Measurements from ENCODE around the gene PER3. TPM values are rescaled to one million over a fixed set of nuclear protein-coding genes. Genes with fewer than 3 reads are reported as not detected.

Gene PER3
- total and polyA plus RNA-seq, 2 donors (not counting 1 experiment from before 2014, with no cell fraction given) = 2.4 to 5.8 TPM

DNA sequence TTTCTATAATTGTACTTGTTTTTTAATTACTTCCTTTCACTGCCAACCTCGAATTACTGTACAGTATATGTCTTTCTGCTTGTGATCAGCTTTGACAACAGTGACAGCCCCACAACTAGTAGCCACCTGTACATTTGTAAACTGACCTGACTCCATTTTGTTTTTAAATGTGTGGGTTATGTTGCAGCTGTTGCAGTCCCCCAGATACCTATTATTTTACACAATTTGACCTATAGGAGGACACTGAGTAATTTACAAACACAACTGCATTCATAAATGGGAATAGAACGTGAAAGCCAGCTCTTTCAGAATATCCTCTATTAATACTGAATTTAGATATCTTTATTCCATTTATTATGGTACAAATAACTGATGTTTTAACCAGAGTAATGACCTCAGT is 15.5 kb upstream of the PER3 start:
- Histone ChIP-seq H3K79me2 (ENCODE audit: control insufficient read depth, insufficient read depth, low read length) (peaks cover 17% of the 10 kb centered on the region), H3K36me3 (replicated peaks in 1 of 2; ENCODE audit: control extremely low read depth in 1 of 2, control insufficient read depth in 1 of 2, extremely low read depth in 1 of 2, insufficient read depth in 2 of 2, low read length in 1 of 2) (peaks cover 0 to under 1% of the 10 kb centered on the region in 2 experiments), H3K27ac (ENCODE audit: low read length in 2 of 2) (no peak overlapping the region), H3K4me1 (ENCODE audit: control insufficient read depth in 2 of 2, insufficient read depth in 2 of 2, low read length in 2 of 2) (peaks cover 12 to 15% of the 10 kb centered on the region in 2 donors), H3K4me3 (ENCODE audit: control extremely low read depth in 1 of 5, extremely low read depth in 1 of 5, insufficient read depth in 1 of 5, low read depth in 2 of 5, low read length in 4 of 5) (no peak overlapping the region), H3K27me3 (replicated peaks in 1 of 4; ENCODE audit: control extremely low read depth in 1 of 4, control insufficient read depth in 3 of 4, insufficient read depth in 4 of 4, low read length in 3 of 4) (no peaks in the 10 kb centered on the region), H3K9ac (ENCODE audit: low read length) (no peak overlapping the region), H3K4me2 (replicated peaks; ENCODE audit: low read depth, low read length, poor library complexity, severe bottlenecking) (no peak overlapping the region), H3K9me3 (ENCODE audit: control extremely low read depth in 1 of 3, control insufficient read depth in 2 of 3, insufficient read depth in 1 of 3, low read length in 2 of 3) (no peaks in the 10 kb centered on the region), H4K20me1 (ENCODE audit: control insufficient read depth, insufficient read depth, low read length, poor library complexity, severe bottlenecking) (peaks cover 7% of the 10 kb centered on the region), H2AFZ (ENCODE audit: insufficient read depth, low read depth, low read length, poor library complexity, severe bottlenecking) (no peak overlapping the region)
- CTCF ChIA-PET = interaction anchor here (1.0 to 3.1 kb wide), 2 partner anchors 16 to 101 kb away, joined by 4 to 22 read pairs; no protein-coding TSS in a partner anchor
- no peak for DNase-seq
- POLR2A ChIA-PET = no interaction called here
- H3K4me1 Mint-ChIP-seq = peaks cover 24% of the 10 kb centered on the region
- WGBS (ENCODE audit: insufficient coverage) = no CpG with 5 or more reads among the region's 2 CpGs
- H3K27ac Mint-ChIP-seq = no peak overlapping the region
- no peaks in the 10 kb centered on the region for H3K27me3 Mint-ChIP-seq
- intact Hi-C loops (cut with micrococcal nuclease) = no loop called here
- no peak overlapping the region for H3K4me3 Mint-ChIP-seq
- no peak for TF ChIP-seq EZH2 (IDR thresholded peaks at IDR 0.05; ENCODE audit: borderline replicate concordance, insufficient read depth, low read depth, low read length, poor library complexity, severe bottlenecking)
- TF ChIP-seq, protein P1, sequence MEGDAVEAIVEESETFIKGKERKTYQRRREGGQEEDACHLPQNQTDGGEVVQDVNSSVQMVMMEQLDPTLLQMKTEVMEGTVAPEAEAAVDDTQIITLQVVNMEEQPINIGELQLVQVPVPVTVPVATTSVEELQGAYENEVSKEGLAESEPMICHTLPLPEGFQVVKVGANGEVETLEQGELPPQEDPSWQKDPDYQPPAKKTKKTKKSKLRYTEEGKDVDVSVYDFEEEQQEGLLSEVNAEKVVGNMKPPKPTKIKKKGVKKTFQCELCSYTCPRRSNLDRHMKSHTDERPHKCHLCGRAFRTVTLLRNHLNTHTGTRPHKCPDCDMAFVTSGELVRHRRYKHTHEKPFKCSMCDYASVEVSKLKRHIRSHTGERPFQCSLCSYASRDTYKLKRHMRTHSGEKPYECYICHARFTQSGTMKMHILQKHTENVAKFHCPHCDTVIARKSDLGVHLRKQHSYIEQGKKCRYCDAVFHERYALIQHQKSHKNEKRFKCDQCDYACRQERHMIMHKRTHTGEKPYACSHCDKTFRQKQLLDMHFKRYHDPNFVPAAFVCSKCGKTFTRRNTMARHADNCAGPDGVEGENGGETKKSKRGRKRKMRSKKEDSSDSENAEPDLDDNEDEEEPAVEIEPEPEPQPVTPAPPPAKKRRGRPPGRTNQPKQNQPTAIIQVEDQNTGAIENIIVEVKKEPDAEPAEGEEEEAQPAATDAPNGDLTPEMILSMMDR (IDR thresholded peaks at IDR 0.05) = no peak
- no peaks in the 10 kb centered on the region for H3K9me3 Mint-ChIP-seq (ENCODE audit: insufficient read depth)
- ATAC-seq (ENCODE audit: low read depth) = no peak

DNA sequence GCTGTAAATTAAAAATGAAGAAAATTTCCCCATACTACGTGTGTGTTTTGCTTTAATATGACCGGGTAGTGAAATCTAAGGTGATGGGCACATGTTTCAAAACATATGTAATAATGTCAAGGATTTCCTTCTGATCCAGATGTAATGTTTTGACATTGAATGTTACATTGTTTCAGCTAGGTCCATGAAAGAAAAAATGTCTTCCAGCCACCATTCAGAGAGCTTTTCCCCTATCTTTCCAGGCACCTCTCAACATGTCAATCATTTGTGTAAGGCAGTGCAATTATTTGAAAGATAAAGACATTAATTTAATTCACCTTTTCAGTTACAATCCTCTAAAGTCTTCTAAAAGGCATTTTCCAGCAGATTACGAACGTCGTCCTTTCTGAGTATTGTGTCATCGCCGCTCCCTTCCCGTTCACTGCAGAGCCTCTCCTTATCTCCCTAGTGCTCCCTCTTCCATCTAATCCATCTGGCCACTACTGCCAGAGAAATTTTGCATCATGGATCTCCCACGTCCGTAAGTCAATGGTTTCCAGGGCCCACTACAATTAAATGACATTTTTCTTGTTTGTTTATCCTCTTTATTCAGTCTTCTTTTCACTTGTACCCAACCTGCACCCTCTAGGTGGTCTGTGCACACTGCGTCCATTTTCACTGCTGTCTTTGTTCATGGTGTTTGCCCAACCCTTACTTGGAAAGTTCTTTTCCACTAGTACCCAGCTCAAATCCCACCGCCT is 14.2 kb upstream of the PER3 start:
- WGBS (ENCODE audit: insufficient coverage) = 99% methylated on average over 9 of the region's 12 CpGs

More for the DNA sequence above, 14.2 kb upstream of the PER3 start:
- no peak overlapping the region for H3K27ac Mint-ChIP-seq
- peaks cover 28% of the 10 kb centered on the region for H3K4me1 Mint-ChIP-seq
- peaks cover 17% of the 10 kb centered on the region for H3K79me2 ChIP-seq (ENCODE audit: control insufficient read depth, insufficient read depth, low read length)
- no peaks in the 10 kb centered on the region for H3K9me3 Mint-ChIP-seq (ENCODE audit: insufficient read depth)
- H4K20me1 ChIP-seq (ENCODE audit: control insufficient read depth, insufficient read depth, low read length, poor library complexity, severe bottlenecking) = peaks cover 7% of the 10 kb centered on the region
- no peak overlapping the region for H3K9ac ChIP-seq (ENCODE audit: low read length)
- H3K4me2 ChIP-seq (replicated peaks; ENCODE audit: low read depth, low read length, poor library complexity, severe bottlenecking) = no peak overlapping the region
- no peaks in the 10 kb centered on the region for H3K27me3 Mint-ChIP-seq
- no peak for ATAC-seq (ENCODE audit: low read depth)
- POLR2A ChIA-PET = no interaction called here
- H3K4me1 ChIP-seq (ENCODE audit: control insufficient read depth in 2 of 2, insufficient read depth in 2 of 2, low read length in 2 of 2) = peaks cover 12 to 15% of the 10 kb centered on the region in 2 donors
- no peak for TF ChIP-seq EZH2 (IDR thresholded peaks at IDR 0.05; ENCODE audit: borderline replicate concordance, insufficient read depth, low read depth, low read length, poor library complexity, severe bottlenecking)
- no peaks in the 10 kb centered on the region for H3K9me3 ChIP-seq (ENCODE audit: control extremely low read depth in 1 of 3, control insufficient read depth in 2 of 3, insufficient read depth in 1 of 3, low read length in 2 of 3)
- H3K27ac ChIP-seq (ENCODE audit: low read length in 2 of 2) = no peak overlapping the region
- H3K36me3 ChIP-seq (replicated peaks in 1 of 2; ENCODE audit: control extremely low read depth in 1 of 2, control insufficient read depth in 1 of 2, extremely low read depth in 1 of 2, insufficient read depth in 2 of 2, low read length in 1 of 2) = peaks cover 0 to 12% of the 10 kb centered on the region in 2 experiments
- CTCF ChIA-PET = interaction anchor here (1.0 to 3.1 kb wide), 2 partner anchors 17 to 103 kb away, joined by 4 to 22 read pairs; no protein-coding TSS in a partner anchor
- intact Hi-C loops (cut with micrococcal nuclease) = loop anchor here (2.0 to 10.0 kb wide), 3 partner anchors 65 to 1045 kb away; partner anchors contain the start of genes PARK7 and RERE
- H2AFZ ChIP-seq (ENCODE audit: insufficient read depth, low read depth, low read length, poor library complexity, severe bottlenecking) = peak overlapping the region; percentile 87
- peak; percentile 9 for DNase-seq
- no peaks in the 10 kb centered on the region for H3K27me3 ChIP-seq (replicated peaks in 1 of 4; ENCODE audit: control extremely low read depth in 1 of 4, control insufficient read depth in 3 of 4, insufficient read depth in 4 of 4, low read length in 3 of 4)
- H3K4me3 Mint-ChIP-seq = peak overlapping the region; percentile 7
- H3K4me3 ChIP-seq (ENCODE audit: control extremely low read depth in 1 of 5, extremely low read depth in 1 of 5, insufficient read depth in 1 of 5, low read depth in 2 of 5, low read length in 4 of 5) = no peak overlapping the region
